NCI-H2029 (cell line): Measurements from ENCODE around the gene MROH8.
"Not testable (repeated sequence)": the region's sequence is repeated elsewhere in the genome, so short reads cannot be mapped to it uniquely, and the experiment has no call there.

ENCODE experiments used
- DNase-seq: peaks from one replicate; lab custom pipeline; 2025; lab: John Stamatoyannopoulos, UW

The MROH8 gene

DNA sequence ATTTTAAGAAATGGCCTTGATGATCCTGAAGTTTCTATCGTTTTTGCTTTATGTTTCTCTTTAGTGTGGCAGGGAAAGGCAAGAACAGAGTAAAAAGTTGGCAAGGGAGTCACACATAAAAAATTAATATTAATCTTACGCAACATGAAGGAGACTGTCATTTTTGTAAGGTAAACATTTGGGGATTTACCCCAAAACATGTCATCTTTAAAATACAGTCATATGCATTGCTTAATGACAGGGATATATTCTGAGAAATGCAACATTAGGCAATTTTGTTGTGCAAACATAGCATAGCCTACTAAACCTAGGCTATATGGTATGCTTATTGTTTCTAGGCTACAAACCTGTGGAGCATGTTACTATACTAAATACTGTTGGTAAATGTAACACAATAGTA is 88.9 kb downstream of the MROH8 start:
- no peak for DNase-seq

GRCh38 chr20:37081717-37082289 is 97.5 kb downstream of the MROH8 start:
- DNase-seq, result no peak

- DNase-seq, result no peak
These were observed 102.3 kb downstream of the MROH8 start for GRCh38 chr20:37077009-37077408.

DNA sequence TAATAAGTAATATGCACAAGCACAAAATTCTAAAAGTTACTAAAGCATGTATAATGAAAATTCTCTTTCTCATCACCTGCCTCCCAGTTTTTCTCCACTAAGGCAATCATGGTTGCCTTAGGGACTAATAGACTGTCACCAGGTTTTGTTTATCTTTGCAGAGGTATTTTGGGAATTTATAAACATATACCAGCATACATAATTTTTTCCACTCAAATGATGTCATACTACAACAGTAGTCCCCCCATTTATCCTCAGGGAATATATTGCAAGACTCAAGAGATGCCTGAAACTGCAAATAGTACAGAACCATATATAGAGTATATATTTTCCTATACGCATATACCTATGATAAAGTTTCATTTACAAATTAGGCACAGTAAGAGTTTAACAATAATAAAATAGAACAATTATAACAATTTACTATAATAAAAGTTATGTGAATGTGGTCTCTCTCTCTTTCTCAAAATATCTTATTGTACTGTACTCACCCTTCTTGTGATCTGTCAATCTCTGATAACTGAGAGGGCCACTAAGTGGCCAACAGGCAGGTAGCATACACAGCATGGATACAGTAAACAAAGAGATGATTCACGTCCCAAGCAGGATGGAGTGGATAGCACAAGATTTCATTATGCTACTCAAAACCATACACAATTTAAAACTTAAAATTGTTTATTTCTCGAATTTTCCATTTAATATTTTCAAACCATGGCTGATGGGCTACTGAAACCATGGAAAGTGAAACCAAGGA is 103.2 kb downstream of the MROH8 start:
- DNase-seq, result no peak

- no peak for DNase-seq
These were observed 106.8 kb downstream of the MROH8 start for GRCh38 chr20:37072293-37073196.

DNA sequence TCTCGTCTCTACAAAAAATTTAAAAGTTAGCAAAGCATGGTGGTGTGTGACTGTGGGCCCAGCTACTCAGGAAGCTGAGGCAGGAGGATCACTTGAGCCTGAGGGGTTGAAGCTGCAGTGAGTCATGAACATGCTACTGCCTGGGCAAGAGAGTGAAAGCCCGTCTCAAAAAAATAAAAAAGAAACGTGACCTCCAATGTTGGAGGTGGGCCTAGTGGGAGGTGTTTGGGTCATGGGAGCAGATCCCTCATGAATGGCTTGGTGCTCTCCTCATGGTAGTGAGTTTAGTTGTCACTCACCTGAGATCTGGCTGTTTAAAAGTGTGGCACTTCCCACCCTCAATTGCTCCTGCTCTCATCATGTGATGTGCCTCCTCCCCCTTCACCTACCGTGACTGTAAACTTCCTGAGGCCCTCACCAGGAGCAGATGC is 107.9 kb downstream of the MROH8 start:
- no peak for DNase-seq

DNA sequence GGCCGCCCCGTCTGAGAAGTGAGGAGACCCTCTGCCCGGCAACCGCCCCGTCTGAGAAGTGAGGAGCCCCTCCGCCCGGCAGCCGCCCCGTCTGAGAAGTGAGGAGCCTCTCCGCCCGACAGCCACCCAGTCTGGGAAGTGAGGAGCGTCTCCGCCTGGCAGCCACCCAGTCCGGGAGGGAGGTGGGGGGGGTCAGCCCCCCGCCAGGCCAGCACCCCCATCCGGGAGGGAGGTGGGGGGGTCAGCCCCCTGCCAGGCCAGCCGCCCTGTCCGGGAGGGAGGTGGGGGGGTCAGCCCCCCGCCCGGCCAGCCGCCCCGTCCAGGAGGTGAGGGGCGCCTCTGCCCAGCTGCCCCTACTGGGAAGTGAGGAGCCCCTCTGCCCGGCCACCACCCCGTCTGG is 109.8 kb downstream of the MROH8 start:
- not testable (repeated sequence) for DNase-seq

DNA sequence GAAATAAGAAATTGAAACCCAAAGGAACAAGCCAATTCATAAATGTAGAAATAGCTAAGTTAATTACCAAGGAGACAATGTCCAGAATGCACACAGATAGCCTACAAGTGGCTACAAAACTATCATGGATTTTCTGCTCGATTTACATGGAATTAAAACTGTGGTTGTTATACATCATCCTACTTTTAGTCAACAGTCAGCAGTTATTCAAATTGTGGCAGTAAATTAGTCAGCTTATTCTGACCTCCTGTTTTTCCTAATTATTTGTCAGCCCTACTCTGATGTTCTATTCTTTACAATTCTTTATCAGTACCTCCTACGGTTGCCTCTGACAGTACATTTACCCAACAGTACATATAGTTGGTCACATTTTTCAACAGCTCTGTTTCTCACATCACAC is 113.2 kb downstream of the MROH8 start:
- no peak for DNase-seq

GRCh38 chr20:37055276-37055675 is 124.1 kb downstream of the MROH8 start:
- DNase-seq, result no peak

GRCh38 chr20:37053230-37053950 is 126.0 kb downstream of the MROH8 start:
- no peak for DNase-seq
